Pancreas (tissue), 10 donors: ENCODE results near the gene GRK3. TPM values are rescaled to one million over a fixed set of nuclear protein-coding genes. Genes with fewer than 3 reads are reported as not detected.

Experiments used
- ATAC-seq, 4 donors: fragments of 200-7000 bp; cut with Tn5 transposase; one replicate each; pipeline versions ENCODE4 v1.8.0 to v1.9.1; 2020; ENCODE audit warnings: mild to moderate bottlenecking in 4 of 4, moderate library complexity in 4 of 4
- DNase-seq, 6 donors: peaks; one replicate each; pipeline ENCODE4 v3.0.0-alpha.2; 2020
- FAIRE-seq: peaks from 2 replicates; lab custom pipeline; 2012; peaks lifted over from hg19 to GRCh38; lab: Jason Lieb, UNC
- H3K27ac ChIP-seq, 4 donors: fragments of 200-600 bp; sonication (generic); 1 replicate in 3 of 4; 2 replicates in 1 of 4; pipeline versions ENCODE4 v1.5.0 to v1.8.0; 2020
- H3K27me3 ChIP-seq, 4 donors: fragments of 200-600 bp; one replicate each; pipeline ENCODE4 v1.8.0; 2021
- H3K36me3 ChIP-seq, 3 donors: fragments of 200-600 bp; sonication (generic) in 1 of 3; one replicate each; pipeline versions ENCODE4 v1.5.0 to v1.8.0; 2020 to 2021
- H3K4me1 ChIP-seq, 3 donors: fragments of 200-600 bp; one replicate each; pipeline ENCODE4 v1.8.0; 2021
- H3K4me3 ChIP-seq, 4 donors: fragments of 200-600 bp; sonication (generic) in 2 of 4; one replicate each; pipeline versions ENCODE4 v1.5.0 to v1.8.0; 2020 to 2021
- H3K9me3 ChIP-seq, 4 donors: fragments of 200-600 bp; one replicate each; pipeline ENCODE4 v1.8.0; 2021
- WGBS, 2 donors: extraction: QIAGEN DNeasy Blood & Tissue Kit; methylation state at CpG; one replicate each; pipeline ENCODE4 v1.1.7; 2013; 5-methylcytosine and 5-hydroxymethylcytosine counted together
- intact Hi-C, 3 donors: fragments of 100-400 bp; cut with DNase I; formaldehyde crosslinking; loops; one replicate each; pipeline versions ENCODE4 v1.11.1 to v1.14.2; 2022
- polyA plus RNA-seq, 2 donors: library from polyadenylated mRNA; stranded (reverse); fragments of 200-250 nt; gene quantifications; one replicate each; pipeline ENCODE4 v1.2.3, GENCODE V29; 2013
- total RNA-seq, 6 donors: library from RNA; stranded (reverse); fragmentation: NEBNext Ultra II Directional in 4 of 6; extraction: Animal tissue kit (Norgen Biotek cat#: 25700) in 4 of 6; gene quantifications; one replicate each; pipeline versions ENCODE4 v1.2.1 to v1.2.4, GENCODE V29; 2021 to 2023
- TF ChIP-seq, protein P1 (sequence below), 4 donors: fragments of 200-600 bp; sonication (generic) in 3 of 4; IDR thresholded peaks; one replicate each; pipeline versions ENCODE4 v1.5.0 to v1.8.0; 2021; ENCODE audit warnings: antibody characterized with exemption in 4 of 4
- donor health status: healthy with polysubstance abuse.
- donor health status: DM: no; HTN: no; CAD: no; lungs with moderate emphysema.
- donor health status: DM: no; HTN: no; CAD: no.
- donor health status: control.
- donor health status: control.
- donor health status: Bipolar disorder and iron deficiency.
- donor health status: DM: yes; HTN: yes; CAD: no.
- donor health status: DM: no; HTN: no; CAD: no.
- donor health status: DM: no; HTN: no; CAD: no.
- donor health status: DM: yes; HTN: yes; CAD: no.

Gene GRK3
- total and polyA plus RNA-seq, 8 donors, result 3.5 to 18.1 (median 7.6) TPM

DNA sequence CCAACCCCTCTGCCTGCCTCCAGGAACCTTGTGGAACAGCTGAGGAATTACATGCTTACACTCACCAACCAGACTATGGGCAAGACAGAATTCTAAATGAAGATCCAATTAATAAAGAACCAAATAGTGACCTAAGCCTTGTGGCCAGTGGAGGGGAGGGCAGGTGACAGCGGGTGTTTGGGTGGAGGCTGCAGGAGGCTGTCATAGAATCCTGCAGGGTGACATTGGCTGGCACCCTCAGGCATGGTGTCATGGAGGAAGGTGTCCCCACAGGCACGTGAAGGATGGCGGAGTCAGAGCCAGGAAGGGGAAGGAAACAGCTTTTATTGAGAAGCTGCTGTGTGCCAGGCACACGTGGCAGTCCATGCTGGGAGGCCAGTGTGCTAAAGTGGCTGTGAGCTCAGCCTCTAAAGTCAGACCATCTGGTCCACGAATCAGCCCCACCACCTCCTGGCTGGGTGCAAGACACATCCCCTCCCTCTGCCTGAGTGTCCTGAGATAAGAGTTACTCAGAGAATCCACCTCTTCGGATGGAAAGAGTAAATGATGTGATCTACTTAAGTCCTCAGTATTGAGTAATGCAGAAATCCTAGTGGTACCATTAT is 186.2 kb downstream of the GRK3 start:
- DNase-seq, result no peak
- TF ChIP-seq, protein P1, sequence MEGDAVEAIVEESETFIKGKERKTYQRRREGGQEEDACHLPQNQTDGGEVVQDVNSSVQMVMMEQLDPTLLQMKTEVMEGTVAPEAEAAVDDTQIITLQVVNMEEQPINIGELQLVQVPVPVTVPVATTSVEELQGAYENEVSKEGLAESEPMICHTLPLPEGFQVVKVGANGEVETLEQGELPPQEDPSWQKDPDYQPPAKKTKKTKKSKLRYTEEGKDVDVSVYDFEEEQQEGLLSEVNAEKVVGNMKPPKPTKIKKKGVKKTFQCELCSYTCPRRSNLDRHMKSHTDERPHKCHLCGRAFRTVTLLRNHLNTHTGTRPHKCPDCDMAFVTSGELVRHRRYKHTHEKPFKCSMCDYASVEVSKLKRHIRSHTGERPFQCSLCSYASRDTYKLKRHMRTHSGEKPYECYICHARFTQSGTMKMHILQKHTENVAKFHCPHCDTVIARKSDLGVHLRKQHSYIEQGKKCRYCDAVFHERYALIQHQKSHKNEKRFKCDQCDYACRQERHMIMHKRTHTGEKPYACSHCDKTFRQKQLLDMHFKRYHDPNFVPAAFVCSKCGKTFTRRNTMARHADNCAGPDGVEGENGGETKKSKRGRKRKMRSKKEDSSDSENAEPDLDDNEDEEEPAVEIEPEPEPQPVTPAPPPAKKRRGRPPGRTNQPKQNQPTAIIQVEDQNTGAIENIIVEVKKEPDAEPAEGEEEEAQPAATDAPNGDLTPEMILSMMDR (IDR thresholded peaks at IDR 0.05), result no peak
- no peak for ATAC-seq
- WGBS, 2 donors, result 48 to 64% methylated on average over 6 of the region's 6 CpGs
- Histone ChIP-seq H3K4me1 (no peaks in the 10 kb centered on the region), H3K9me3 (no peaks in the 10 kb centered on the region), H3K27ac (no peak overlapping the region), H3K36me3 (no peaks in the 10 kb centered on the region), H3K27me3 (no peaks in the 10 kb centered on the region), H3K4me3 (no peak overlapping the region)
- intact Hi-C loops, result no loop called here
- FAIRE-seq, result no peak

DNA sequence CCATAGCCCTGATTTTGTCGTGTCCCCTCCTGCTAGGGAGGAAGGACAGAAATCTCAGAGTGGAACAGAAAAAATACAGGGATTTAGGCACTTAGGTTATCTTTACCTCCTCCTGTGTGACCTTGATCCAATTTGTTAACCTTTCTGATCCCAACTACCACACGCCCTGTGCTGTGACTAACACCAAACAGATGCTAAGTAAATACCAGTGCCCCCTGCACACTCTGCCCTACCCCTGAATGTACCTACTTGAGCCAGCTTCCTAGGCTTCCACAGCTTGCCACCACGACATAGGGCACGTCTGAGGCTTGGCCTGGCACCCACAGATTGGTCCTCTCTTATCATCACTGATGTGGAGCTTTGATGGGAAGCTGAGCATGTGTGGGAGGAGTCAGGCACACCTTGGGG is 186.7 kb downstream of the GRK3 start:
- TF ChIP-seq, protein P1 (IDR thresholded peaks at IDR 0.05), result no peak
- no peaks in the 10 kb centered on the region for H3K4me1 ChIP-seq
- H3K4me3 ChIP-seq, result no peak overlapping the region
- WGBS, 2 donors, result 28 to 37% methylated on average over 4 of the region's 4 CpGs
- H3K9me3 ChIP-seq, result no peaks in the 10 kb centered on the region
- no peak for FAIRE-seq
- peak in 1 of 4 donors; percentile 28 for ATAC-seq
- no peaks in the 10 kb centered on the region for H3K36me3 ChIP-seq
- no peaks in the 10 kb centered on the region for H3K27me3 ChIP-seq
- intact Hi-C loops, result no loop called here
- H3K27ac ChIP-seq, result no peak overlapping the region
- DNase-seq, result no peak

DNA sequence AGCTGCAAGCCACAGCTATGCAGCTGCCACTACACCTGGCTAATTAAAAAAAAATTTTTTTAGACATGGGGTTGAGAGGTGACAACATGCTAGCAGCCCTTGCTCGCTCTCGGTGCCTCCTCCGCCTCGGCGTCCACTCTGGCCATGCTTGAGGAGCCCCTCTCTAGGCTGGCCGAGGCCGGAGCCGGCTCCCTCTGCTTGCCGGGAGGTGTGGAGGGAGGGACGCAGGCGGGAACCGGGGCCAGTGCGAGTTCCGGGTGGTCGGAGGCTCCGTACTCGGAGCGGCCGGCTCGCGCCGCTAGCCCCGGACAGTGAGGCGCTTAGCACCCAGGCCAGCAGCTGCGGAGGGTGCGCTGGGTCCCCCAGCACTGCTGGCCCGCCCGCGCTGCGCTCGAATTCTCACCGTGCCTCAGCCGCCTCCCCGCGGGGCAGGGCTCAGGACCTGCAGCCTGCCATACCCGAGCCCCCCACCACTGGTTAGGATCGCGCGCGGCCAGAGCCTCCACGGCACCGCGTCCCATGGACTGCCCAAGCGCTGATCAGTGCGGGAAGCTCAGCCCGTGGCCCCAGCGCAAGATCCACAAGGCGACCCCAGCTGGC is 188.2 kb downstream of the GRK3 start:
- no peak for FAIRE-seq
- DNase-seq, result no peak
- Histone ChIP-seq H3K36me3 (no peaks in the 10 kb centered on the region), H3K27ac (no peak overlapping the region), H3K27me3 (no peaks in the 10 kb centered on the region), H3K9me3 (no peaks in the 10 kb centered on the region), H3K4me3 (no peak overlapping the region), H3K4me1 (no peaks in the 10 kb centered on the region)
- TF ChIP-seq, protein P1 (IDR thresholded peaks at IDR 0.05), result no peak
- intact Hi-C loops, result no loop called here
- WGBS, 2 donors, result 83 to 91% methylated on average over 45 to 48 of the region's 48 CpGs
- no peak for ATAC-seq

DNA sequence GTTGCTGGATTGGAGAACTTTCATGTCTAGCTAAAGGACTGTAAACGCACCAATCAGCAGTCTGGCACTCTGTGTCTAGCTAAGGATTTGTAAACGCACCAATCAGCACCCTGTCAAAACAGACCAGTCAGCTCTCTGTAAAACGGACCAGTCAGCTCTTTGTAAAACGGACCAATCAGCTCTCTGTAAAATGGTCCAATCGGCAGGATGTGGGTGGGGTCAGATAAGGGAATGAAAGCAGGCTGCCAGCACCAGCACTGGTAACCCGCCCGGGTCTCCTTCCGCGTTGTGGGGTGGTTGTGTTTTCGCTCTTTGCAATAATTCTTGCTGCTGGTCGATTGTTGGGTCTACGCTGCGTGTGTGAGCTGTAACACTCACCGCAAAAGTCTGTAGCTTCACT is 188.8 kb downstream of the GRK3 start:
- H3K27me3 ChIP-seq, result no peaks in the 10 kb centered on the region
- no peak overlapping the region for H3K4me3 ChIP-seq
- ATAC-seq (no peak), FAIRE-seq (no peak), DNase-seq (no peak)
- intact Hi-C loops, result no loop called here
- WGBS, 2 donors, result 80 to 81% methylated on average over 14 of the region's 14 CpGs
- H3K27ac ChIP-seq, result no peak overlapping the region
- no peaks in the 10 kb centered on the region for H3K36me3 ChIP-seq
- TF ChIP-seq, protein P1 (IDR thresholded peaks at IDR 0.05), result no peak
- H3K9me3 ChIP-seq, result no peaks in the 10 kb centered on the region
- no peaks in the 10 kb centered on the region for H3K4me1 ChIP-seq

DNA sequence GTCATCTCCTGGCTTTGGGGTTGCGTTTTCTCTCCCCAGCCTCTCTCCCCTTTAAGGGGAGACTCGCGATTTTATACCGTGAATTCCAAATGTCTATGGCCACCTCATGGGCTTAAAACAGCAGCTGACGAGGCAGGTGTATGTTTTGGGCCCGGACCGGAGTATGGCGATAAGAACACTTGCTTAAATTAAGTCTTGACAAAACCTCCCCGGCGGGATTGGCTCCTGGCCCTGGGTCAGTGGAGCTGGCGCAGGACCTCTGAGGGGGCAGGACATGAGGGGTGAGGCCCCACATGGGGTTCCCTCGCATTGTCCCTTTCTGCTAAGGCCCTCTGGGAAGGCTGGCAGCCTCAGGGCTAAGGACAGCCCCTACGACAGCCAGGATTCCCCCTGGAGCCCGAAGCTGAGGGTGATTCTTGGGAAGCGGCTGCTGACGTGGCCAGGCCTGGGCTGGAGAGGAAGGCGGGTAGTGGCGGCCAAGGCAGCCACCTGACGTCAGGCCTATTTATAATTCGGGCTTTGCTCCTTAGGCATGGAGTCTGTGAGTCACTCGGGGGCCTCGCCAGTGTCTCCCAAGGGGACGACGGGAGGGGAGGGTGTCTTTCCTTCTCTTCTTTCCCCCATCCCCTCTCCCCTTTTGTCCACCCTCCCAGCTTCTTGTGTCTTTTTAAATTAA is 190.2 kb downstream of the GRK3 start:
- Histone ChIP-seq H3K4me3 (no peak overlapping the region), H3K4me1 (no peaks in the 10 kb centered on the region), H3K9me3 (no peaks in the 10 kb centered on the region), H3K27me3 (no peaks in the 10 kb centered on the region), H3K36me3 (no peaks in the 10 kb centered on the region), H3K27ac (no peak overlapping the region)
- FAIRE-seq (no peak), DNase-seq (no peak), ATAC-seq (peak in 1 of 4 donors; percentile 22)
- TF ChIP-seq, protein P1 (IDR thresholded peaks at IDR 0.05), result no peak
- intact Hi-C loops, result no loop called here
- WGBS, 2 donors, result 66 to 81% methylated on average over 24 of the region's 24 CpGs
